GM21825 (cell line): ENCODE data around the gene PAPPA.

Experiments
- ATAC-seq: cut with Tn5 transposase; IDR thresholded peaks from one replicate; pipeline ENCODE4 v1.9.1; 2021; ENCODE audit warnings: mild to moderate bottlenecking, moderate library complexity; ENCODE audit not compliant: unreplicated experiment

Gene PAPPA

DNA sequence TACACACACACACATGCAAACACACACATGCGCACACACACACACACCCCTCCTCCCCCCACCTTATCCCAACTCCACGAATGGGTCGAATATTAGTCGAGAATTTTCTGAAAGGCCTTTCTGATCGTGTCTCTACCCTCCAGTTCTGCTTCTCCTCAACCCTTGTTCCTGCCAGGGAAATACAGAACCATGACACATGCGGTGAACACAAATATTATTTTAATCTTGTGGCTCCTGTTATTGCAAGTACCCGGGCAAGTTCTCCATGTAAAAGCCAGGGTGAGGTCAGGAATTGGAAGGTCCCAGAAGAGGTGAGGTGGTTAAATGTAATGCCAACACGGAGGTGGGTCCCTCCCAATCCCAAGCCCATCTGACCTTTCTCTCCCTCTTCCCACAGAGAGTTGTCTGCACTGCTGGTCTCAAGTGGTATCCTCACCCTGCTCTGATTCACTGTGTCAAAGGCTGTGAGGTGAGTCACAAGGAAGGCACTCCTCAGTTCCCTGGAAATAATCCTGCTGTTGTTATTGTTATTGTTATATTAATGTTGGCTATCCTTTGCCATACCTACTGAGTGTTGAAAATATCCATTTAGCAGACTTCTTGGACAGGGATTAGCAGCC lies 223.7 kb downstream of the PAPPA start:
- no peak for ATAC-seq

DNA sequence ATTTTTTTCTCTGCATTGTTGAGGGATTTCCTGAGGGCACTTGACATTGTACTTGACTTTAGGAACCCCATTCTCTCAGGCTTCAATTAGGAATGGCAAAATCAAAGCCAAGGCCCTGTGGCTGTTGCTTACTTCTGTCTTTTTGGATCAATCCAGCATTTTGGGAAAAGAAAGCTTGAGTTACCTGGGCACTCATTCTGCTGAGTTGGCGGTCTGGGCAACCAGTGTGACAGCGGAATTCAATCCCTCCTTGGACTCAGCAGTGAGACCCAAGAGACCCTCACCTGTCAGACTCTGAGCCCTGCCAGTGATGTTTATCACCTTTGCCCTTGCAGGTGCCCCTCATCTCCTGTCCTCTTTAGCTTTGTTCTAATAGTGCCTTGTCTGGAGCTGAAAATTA lies 225.3 kb downstream of the PAPPA start:
- ATAC-seq: no peak

DNA sequence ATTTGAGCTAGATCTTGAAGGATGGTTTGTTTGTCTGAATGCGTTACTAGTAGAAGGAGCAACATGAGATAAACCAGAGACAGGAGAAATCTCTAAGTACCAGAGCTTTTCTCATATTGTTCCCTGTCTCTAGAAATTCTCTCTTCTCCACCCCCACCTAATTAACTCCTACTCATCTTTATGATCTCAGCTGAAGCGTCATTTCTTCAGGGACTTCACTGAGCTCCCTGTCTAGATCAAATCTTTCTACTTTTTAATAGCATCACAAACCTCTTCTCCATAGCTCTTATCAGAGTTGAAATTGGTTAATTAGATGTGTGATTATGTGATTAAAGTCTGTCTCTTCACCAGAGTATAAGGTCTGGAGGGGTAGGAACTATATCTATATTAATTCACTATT lies 226.2 kb downstream of the PAPPA start:
- no peak for ATAC-seq

DNA sequence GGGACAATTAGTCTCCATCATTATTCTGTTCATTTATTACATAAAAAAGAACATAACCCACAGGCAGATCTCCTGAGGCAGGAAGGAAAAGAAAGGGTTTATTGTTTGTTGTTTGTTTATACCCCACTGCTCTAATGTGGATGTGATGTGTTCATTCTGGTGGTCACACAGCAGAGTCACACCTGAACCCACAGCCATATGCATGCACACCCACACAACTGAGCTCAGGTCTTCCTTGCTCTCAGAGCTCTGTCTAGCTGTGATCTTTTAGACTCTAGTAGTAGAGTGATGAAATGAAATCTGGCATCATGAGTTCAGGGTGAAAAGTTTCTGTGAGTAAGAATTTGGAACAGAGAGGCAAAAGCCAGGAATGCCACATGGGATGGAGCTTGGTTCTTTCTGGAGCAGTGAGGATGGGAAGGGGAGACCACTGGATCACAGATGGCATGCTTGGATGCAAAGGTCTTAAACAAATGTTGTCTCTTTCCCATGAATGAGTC lies 227.0 kb downstream of the PAPPA start:
- no peak for ATAC-seq

DNA sequence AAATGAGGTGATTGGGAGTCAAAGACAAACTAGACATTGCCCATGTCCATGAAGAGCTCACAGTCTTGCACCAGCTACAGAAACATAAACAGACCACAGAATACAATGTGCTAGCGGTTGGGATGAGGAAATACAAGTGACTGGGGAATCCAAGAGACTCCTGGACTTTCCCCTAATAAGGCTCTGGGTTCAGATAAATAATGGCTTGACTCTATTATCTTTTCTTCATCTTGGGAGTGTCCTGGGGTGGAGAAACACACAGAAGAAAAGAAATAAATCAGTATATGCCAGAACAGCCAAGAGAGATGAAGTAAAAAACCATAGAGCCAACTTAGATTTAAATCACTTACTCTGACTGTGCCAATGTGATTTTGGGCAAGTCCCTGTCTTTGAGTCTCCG lies 227.8 kb downstream of the PAPPA start:
- no peak for ATAC-seq

DNA sequence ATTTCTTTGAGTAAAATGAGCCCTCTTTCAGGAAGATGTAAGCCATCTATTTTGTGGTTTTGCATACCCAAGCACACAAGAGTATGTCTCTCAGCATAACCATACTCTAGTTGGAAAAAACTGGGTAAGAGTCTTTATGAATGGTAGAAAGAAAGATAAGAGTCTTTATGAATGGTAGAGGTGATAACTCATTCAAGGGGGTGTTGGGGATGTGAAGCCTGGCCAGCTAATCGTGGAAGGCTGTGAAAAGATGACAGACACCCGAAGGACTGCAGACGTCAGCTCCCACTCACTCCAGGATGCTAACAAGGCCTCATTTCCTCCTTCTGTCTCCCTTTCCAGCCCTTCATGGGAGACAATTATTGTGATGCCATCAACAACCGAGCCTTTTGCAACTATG lies 228.5 kb downstream of the PAPPA start:
- ATAC-seq: no peak

DNA sequence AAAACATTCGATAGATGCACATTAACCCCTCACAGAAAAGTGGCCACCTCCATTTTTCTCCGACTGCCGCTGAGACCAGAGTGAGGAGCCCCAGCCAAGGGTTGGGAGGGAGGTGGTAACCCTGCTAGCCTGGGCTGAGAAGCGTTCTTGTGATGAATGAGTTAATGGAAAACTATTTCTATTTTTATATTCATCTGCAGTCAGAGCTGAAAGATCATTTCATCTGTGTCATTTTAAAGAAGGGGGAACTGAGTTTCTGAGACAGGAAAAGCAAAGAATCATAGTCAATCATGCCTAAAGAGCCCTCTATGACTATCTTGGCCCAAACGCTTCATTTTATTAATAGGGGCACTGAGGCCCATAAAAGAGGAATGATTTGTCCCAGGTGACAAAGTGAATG lies 229.5 kb downstream of the PAPPA start:
- ATAC-seq: no peak

DNA sequence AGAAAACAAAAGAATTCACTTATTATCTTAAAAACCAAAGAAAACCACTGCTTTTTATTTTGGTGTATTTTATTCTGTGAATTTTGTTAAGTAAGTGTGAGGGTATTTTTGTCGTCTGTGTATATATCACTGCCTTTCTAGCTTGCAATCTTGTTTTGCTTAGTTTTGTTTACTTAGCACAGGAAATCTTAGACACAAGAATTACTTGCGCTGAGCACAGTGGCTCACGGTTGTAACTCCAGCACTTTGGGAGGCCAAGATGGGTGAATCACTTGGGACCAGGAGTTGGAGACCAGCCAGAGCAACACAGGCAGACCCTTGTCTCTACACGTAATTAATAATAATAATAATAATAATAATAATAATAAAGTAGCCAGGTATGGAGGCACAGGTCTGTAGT lies 230.3 kb downstream of the PAPPA start:
- no peak for ATAC-seq

DNA sequence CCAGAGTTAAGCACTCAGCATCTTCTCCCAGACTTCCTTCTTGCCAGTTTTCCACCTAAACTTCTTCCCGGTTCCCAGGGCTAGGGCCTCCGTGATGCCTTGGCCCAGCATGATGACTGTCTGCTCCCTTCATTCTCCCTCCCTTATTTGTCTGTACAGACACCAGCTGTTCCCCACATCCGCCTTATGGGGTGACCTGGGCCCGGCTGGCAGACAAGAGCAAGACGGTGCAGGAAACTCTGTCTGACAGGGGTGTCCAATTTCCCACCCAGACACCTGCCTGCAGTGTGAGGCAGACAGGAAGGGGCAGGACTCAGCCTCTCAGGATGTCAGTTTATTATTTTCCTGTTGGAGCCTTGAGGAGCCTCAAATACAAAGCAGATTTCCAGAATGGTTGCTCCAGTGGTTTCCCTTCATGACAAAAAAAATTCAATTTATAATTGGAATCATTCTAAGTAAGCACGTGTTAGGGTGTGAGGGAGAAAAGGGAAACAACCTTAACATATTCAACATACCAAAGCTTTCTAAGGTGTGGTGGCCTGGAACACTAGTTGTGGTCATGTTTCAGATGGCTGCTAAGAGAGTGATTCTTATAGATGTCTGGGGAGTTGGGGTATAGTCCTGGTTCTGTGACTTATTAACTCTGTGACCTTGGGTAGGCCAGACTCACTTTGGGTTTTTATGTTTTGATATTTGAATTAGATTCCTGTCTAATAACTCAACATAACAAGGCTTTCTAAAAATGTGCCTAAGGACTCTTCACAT lies 234.5 kb downstream of the PAPPA start:
- ATAC-seq: peak; percentile 65

DNA sequence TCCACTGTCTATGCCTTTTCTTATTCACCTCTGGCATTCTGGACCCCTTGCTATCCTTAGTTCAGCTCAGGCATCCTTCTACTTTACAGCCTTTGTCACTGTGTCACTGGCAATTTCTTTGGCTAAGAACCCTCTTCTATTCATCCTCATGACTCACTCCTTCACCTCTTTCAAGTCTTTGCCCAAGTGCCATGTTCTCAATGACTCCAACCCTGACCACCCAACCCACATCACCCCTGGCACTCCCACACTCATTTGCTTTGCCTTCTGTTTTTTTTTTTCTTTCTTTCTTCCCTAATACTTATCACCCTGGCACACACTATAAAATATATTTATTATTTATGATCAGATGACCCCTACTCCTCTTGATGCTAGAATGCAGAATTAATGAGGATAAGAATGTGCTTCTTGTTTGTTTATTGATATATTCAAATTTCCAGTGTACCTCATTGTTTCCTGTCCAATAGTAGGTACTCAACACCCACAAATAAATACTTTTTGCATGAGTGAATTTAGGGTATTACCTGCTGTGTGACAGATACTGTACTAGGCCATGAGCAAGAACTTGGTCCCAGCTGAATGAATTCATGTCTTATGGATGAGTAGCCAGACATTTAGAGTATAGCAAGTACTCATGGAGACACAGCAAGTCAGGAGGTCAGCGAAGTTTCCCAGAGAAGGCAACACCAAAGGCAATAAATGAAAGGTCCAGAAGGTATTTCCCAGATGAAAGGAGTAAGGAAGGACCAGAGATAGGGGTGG lies 236.1 kb downstream of the PAPPA start:
- ATAC-seq: no peak

DNA sequence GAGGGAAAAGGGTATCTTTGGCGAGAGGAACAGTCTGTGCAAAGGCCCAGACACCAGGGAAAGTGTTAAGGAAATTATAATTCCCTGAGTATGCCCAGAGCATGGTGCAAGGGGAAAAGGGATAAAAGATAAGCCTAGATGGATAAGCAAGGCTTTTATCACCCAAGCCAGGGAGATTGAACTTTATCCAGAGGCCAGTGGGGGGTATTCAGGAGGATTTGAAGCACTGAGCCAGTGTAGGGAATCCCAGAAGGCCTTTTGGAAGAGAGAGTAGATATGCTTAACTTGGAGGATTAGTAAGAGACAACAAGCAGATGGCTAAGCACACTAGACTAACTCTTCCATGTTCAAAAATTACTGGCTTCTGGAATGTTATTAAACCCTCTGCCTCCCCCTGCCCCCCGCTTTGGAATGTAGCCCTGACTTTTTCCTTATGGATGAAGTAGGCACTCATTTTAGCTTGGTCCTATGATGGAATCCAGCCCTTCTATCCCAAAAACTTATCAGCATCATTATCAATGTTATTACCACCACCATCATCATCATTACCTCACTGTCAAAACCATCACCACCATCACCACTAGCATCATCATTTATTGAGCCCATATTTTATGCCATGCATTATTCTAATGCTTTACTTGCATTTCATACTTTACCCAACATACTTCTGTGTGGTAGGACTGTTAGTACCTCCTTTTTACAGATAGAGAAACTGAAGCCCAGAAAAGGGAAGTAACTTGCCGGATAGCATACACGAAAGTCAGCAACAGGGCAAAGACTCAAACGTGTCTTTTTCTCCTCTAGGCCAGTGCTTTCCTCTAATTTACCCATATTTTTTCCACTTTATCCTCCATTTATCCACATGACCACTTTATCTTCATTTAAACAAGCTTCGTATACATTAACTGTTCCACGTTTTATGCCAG lies 237.0 kb downstream of the PAPPA start:
- peak; percentile 48 for ATAC-seq

DNA sequence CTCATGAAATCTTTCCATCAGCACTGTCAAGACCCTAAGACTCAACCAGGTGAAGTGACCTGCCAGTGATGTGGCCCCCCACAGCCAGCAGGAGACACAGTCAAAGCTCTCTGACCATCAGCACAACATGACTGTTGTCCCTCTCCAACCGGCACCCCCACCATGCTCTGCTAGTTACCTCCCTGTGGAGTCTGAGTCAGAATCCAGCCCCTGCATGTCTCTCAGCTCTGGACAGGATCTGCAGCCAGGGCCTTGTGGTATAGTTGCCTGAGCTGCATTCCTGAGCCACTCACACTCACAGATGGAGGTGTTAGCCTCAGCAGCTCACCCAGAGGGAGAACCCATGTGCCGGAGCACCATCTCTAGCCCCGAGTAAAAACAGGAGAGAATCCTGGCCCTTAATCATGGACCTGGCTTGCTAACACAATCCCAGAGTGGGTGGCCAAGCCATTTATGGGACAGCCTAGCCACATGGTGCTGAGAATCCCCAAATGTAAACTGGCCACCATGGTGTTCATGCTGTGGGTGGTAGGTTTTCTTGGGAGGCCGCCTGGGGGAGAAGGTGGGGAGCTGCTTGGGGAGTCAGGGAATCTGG lies 237.8 kb downstream of the PAPPA start:
- no peak for ATAC-seq

DNA sequence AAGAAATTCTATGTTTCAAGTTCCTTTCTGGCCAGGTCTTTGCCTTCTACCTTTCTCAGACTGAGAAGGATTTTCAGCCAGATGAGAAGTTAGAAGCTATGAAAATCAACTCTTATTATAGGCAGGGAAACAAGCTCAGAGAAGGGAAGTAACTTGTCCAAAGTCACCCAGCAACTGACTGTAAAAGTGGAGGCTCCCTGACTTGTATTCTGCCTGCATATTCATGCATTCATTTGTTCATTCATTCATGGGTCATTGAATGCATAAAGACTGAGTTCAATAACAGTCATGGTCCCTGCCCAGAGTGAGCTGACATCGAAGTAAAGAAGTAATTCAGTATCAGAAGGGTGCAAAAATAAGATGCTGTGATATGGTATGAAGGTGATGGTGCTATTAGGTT lies 239.6 kb downstream of the PAPPA start:
- no peak for ATAC-seq

DNA sequence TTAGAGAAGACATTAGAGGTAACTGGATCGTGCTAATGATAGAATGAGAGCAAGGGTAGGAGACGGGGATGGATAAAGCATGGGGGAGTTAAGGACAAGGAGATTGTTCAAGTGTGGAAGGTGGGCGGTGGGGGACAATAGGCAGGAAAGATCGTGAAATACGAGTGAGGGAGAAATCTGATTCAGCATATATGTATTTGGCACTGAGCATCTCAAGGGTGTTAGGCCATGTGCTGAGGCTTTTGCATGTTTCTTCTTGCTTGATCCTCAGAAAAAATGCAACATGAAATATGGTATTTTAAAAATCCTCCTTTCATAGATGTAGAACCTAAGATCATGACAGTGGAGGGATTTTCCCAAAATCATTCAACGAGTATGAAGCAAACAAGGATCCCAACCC lies 240.5 kb downstream of the PAPPA start:
- ATAC-seq: no peak

DNA sequence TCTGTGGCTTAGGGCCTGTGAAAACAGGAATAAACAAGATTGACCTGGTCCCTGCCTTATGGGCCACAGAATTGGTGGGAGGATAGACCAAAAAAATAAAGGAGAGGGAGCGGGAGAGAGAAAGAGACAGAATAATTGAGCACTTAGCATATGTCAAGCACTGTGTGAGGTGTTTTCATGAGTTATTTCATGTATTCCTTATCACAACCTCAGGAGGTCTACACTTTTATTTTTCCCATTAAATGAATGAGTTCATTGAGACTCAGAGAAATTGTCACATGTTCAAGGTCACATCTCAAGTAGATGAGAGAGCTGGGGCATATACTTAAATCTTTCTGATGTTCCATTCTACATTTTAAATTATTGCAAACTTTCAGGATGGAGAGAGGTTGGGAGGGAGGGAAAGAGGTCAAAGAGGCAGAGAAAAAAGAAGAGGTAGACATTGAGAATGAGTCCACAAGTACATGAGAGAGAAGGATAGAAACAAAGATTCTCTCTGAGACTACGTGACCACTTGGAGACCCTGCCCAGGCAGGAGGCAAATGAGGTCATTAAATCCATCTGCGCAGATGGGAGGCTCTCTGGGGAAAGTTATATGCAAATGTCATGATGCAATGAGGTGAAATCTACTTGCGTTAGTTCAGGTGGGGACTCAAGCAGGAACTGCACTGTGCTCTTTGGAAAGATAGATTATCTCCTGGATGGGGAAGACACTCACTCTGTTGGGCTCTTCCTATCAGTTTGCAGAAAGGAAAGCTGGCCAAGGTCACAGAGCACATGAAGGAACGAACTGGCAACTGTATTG lies 241.5 kb downstream of the PAPPA start:
- ATAC-seq: no peak

DNA sequence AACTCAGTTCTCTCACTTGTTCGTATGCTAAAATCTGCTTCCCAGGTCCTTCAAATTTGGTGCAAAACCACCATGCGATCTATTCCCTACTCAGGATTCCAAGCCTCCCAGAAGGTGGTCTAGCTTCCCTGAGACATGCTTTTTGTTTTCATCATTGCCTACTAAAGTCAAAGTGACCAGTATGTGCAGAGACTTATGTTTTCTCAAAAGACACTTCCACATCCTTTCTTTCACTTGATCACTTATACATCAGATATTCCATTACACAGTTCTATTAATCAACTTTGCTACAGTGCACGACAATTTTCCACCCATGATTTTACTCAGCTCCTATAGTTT lies 242.1 kb downstream of the PAPPA start:
- no peak for ATAC-seq

DNA sequence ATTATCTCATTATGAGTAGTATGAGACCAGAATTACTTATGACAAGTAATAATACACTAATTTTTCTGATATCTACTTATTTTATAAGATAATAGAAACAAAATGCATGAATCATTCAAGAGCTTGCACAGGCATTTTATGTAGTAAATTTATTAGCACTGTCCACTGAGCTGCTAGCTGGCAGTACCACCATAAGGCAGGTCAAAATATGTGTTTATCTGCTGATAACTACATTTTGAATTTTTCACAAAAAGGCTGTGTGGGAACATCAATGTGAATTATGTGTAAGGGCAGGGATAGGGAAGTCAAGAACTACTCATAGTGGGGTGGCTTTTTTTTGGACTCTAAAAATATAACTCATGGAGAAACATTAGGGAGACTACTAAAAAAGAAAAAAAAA lies 249.6 kb downstream of the PAPPA start:
- no peak for ATAC-seq

DNA sequence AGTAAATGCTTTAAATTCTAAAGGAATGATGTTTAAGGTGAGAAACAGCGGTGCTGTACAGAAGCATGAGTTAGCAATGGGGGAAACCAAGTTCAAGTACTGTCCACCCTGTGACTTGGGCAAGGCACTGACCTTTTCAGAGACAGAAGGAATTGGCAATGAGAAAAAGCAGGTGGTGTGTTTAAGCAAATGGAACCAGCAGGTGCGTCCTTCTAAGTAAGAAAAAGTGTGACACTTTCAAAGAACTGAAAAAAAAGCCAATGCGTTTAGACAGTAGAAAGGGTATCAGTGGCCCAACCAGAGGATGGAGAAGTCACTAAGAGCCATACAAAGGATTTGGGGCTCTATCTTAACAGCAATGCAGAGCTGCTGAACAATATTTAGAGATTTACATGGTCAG lies 250.6 kb downstream of the PAPPA start:
- no peak for ATAC-seq

DNA sequence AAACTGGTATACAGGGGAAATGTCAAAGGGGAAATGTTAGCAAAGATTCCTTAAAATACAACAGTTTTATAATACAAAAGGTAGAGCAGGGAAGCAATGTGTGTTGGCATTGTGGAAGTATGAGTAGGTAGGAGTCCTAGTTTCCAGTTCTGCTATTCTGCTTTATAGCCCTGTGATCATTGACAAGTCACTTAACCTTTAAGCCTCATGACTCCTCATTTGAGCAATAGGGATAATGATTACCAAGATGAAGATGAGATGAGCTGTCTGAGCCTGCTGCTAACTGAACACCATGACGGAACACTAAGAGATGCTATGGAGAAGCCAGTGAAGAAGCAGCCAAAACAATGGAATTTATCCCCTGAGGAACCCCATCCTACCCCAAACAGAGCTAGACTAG lies 251.7 kb downstream of the PAPPA start:
- ATAC-seq: no peak

DNA sequence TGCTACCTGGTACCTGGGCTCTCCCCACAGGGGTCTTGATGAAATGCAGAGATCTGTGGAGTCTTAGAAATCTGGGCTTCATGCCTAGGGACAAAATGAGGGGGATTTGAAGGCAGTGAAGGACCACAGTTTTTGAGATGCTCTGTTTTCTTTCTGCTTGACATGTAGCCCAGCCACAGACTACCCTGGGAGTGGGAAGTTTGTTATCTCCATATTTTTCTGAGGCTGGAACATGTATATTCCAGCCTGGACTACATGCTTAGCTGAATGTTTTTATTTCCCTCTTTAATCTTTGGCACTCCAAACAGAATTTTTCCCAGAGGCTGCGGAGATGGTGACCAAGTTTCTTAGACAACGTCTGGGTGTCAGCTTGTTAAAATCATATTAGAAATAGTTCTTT lies 252.9 kb downstream of the PAPPA start:
- no peak for ATAC-seq
